Mammary epithelial cell (primary cell): ENCODE measurements around the gene MMS22L.

Source experiments
- CTCF ChIP-seq, 2 donors: IDR thresholded peaks in 1 of 2; conservative IDR thresholded peaks in 1 of 2; 2 replicates each; pipeline ENCODE4 v1.5.1; 2011 to 2012; ENCODE audit warnings: inconsistent platforms in 2 of 2, low read length in 2 of 2, mild to moderate bottlenecking in 2 of 2, control low read depth in 1 of 2, low read depth in 1 of 2; ENCODE audit not compliant: insufficient read depth in 1 of 2; ENCODE audit errors: extremely low read depth in 1 of 2
- EZH2 ChIP-seq: IDR thresholded peaks from 2 replicates; pipeline ENCODE4 v1.6.1; 2012; ENCODE audit warnings: low read length, inconsistent platforms, borderline replicate concordance

DNA sequence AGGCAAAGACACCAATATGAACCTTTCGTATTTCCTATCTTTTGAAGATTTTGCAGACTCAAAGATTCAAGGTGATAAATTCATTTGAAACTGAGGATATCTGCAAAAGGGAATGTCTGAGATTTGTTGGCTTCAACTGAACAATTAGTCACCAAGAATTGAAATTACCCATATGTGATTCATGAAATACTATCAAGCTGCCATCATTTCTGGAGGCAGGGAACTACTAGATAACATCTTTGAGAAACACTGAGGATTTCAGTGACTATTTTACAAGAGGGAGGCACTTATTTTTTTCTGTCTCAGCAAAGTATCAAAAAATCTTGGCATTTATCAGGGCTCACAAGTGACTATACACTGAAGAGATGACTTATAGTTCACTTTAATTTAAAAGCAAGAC is 39.8 kb upstream of the MMS22L start:
- TF ChIP-seq CTCF (conservative IDR thresholded peaks at IDR 0.05 in 1 of 2, IDR thresholded peaks at IDR 0.05 in 1 of 2; ENCODE audit: extremely low read depth in 1 of 2, insufficient read depth in 1 of 2, low read depth in 1 of 2, low read length in 2 of 2) (no peak), EZH2 (no peak)
